Activated gamma-delta T cell (primary cell): ENCODE measurements around the gene ZBTB46.

Experiments
- DNase-seq: peaks from one replicate; lab custom pipeline; 2025; lab: John Stamatoyannopoulos, UW

Gene ZBTB46

GRCh38 chr20:63706852-63707557 lies 124.1 kb downstream of the ZBTB46 start:
- peak; percentile 37 for DNase-seq

GRCh38 chr20:63706027-63706695 lies 124.9 kb downstream of the ZBTB46 start:
- no peak for DNase-seq

- DNase-seq: no peak
Measured at GRCh38 chr20:63705232-63706026, 125.6 kb downstream of the ZBTB46 start.

GRCh38 chr20:63704749-63705117 lies 126.3 kb downstream of the ZBTB46 start:
- no peak for DNase-seq

- DNase-seq: no peak
Measured at GRCh38 chr20:63703976-63704748, 126.9 kb downstream of the ZBTB46 start.

- no peak for DNase-seq
Measured at GRCh38 chr20:63703471-63703975, 127.5 kb downstream of the ZBTB46 start.

- no peak for DNase-seq
Measured at GRCh38 chr20:63702751-63703470, 128.2 kb downstream of the ZBTB46 start.

GRCh38 chr20:63702036-63702665 lies 128.9 kb downstream of the ZBTB46 start:
- DNase-seq: no peak

- DNase-seq: no peak
Measured at GRCh38 chr20:63701329-63702035, 129.6 kb downstream of the ZBTB46 start.

GRCh38 chr20:63701051-63701328 lies 130.1 kb downstream of the ZBTB46 start:
- no peak for DNase-seq

GRCh38 chr20:63700199-63701050 lies 130.6 kb downstream of the ZBTB46 start:
- no peak for DNase-seq

- DNase-seq: no peak
Measured at GRCh38 chr20:63699466-63700198, 131.4 kb downstream of the ZBTB46 start.

- DNase-seq: no peak
Measured at GRCh38 chr20:63698739-63699465, 132.2 kb downstream of the ZBTB46 start.

GRCh38 chr20:63697868-63698545 lies 133.1 kb downstream of the ZBTB46 start:
- no peak for DNase-seq

- no peak for DNase-seq
Measured at GRCh38 chr20:63697357-63697867, 133.7 kb downstream of the ZBTB46 start.

GRCh38 chr20:63696628-63697356 lies 134.3 kb downstream of the ZBTB46 start, which contains the start of gene TNFRSF6B:
TSS of gene TNFRSF6B (plus strand) at chr20:63696652. CDS start at chr20:63696768, 116 bp downstream.
- no peak for DNase-seq
